K562 (cell line): Measurements from ENCODE around the gene ABT1. TPM values are rescaled to one million over a fixed set of nuclear protein-coding genes. Genes with fewer than 3 reads are reported as not detected.

Experiments
- ARHGAP35 ChIP-seq: fragments of 450-650 bp; IDR thresholded peaks from 2 replicates; pipeline ENCODE4 v1.6.1; 2018; ENCODE audit not compliant: partially characterized antibody
- HCFC1 ChIP-seq: IDR thresholded peaks from 2 replicates; pipeline ENCODE4 v1.6.1; 2012; ENCODE audit warnings: low read depth, low read length, improper control_type of control experiment
- KHSRP ChIP-seq: fragments of 450-650 bp; IDR thresholded peaks from 2 replicates; pipeline ENCODE4 v1.6.1; 2017
- MTA1 ChIP-seq: fragments of 450-650 bp; IDR thresholded peaks from 2 replicates; pipeline ENCODE4 v1.6.1; 2017; ENCODE audit warnings: borderline replicate concordance
- MYNN ChIP-seq, 2 experiments: sonication (generic); formaldehyde crosslinking in 1 of 2; IDR thresholded peaks; 2 replicates each; pipeline versions ENCODE4 v1.5.0 to v1.6.1; 2016 to 2020; ENCODE audit warnings: antibody characterized with exemption in 1 of 2, missing genetic modification reagents in 1 of 2
- NCOA6 ChIP-seq: fragments of 450-650 bp; IDR thresholded peaks from 2 replicates; pipeline ENCODE4 v1.6.1; 2017; ENCODE audit warnings: mild to moderate bottlenecking
- PCBP2 ChIP-seq: fragments of 200-400 bp; formaldehyde crosslinking; IDR thresholded peaks from 2 replicates; pipeline ENCODE4 v1.6.1; 2018; ENCODE audit warnings: low read length, low read depth, mild to moderate bottlenecking, moderate library complexity; ENCODE audit not compliant: poor library complexity, severe bottlenecking
- SIN3B ChIP-seq: fragments of 450-650 bp; IDR thresholded peaks from 2 replicates; pipeline ENCODE4 v1.6.1; 2017; ENCODE audit warnings: low read depth, mild to moderate bottlenecking, moderate library complexity
- YBX1 ChIP-seq: fragments of 450-650 bp; IDR thresholded peaks from 2 replicates; pipeline ENCODE4 v1.7.1; 2016; ENCODE audit warnings: mild to moderate bottlenecking
- ZBTB17 ChIP-seq: fragments of 450-650 bp; formaldehyde crosslinking; IDR thresholded peaks from 2 replicates; pipeline ENCODE4 v1.4.0; 2020; ENCODE audit warnings: mild to moderate bottlenecking
- ZKSCAN3 ChIP-seq: fragments of 250-450 bp; sonication (Bioruptor Pico); IDR thresholded peaks from 2 replicates; pipeline ENCODE4 v1.4.0; 2020
- ZNF146 ChIP-seq: IDR thresholded peaks from one replicate; pipeline ENCODE4 v1.6.1; 2018; ENCODE audit warnings: missing compliant biosample characterization; ENCODE audit not compliant: unreplicated experiment
- polyA plus RNA-seq, 8 experiments: library from polyadenylated mRNA; depleted of rRNA in 4 of 8; stranded (reverse) in 5 of 8; unstranded in 3 of 8; fragments of >200 nt; fragmentation: Nextera tagmentation in 2 of 8; fragmentation: Illumina TruSeq in 1 of 8; extraction: Ambion mirVana in 2 of 8; extraction: Trizol in 1 of 8; gene quantifications; 2 replicates each; pipeline versions ENCODE4 v1.2.1 to v1.2.3, GENCODE V29; 2011 to 2014; ENCODE audit warnings: inconsistent platforms in 1 of 8, missing spikeins in 1 of 8
- total RNA-seq, 7 experiments: library from RNA; depleted of rRNA in 6 of 7; stranded (reverse); fragments of >200 nt in 6 of 7; fragmentation: Illumina TruSeq in 2 of 7; extraction: Trizol in 2 of 7; gene quantifications; 2 replicates each; pipeline versions ENCODE4 v1.2.1 to v1.2.3, GENCODE V29; 2011 to 2021; ENCODE audit warnings: low replicate concordance in 1 of 7
- TF ChIP-seq, protein P1 (sequence below): fragments of 450-650 bp; IDR thresholded peaks from 2 replicates; pipeline ENCODE4 v1.6.1; 2016; ENCODE audit warnings: mild to moderate bottlenecking, moderate library complexity
- TF ChIP-seq, protein P2 (sequence below): fragments of 450-650 bp; IDR thresholded peaks from 2 replicates; pipeline ENCODE4 v1.6.1; 2018; ENCODE audit not compliant: partially characterized antibody

Gene ABT1
- total and polyA plus RNA-seq, 9 of the 15 experiments (the other 6 are each of a cell fraction or from before 2014, with no cell fraction given) = 8.8 to 52.7 (median 40.7) TPM

DNA sequence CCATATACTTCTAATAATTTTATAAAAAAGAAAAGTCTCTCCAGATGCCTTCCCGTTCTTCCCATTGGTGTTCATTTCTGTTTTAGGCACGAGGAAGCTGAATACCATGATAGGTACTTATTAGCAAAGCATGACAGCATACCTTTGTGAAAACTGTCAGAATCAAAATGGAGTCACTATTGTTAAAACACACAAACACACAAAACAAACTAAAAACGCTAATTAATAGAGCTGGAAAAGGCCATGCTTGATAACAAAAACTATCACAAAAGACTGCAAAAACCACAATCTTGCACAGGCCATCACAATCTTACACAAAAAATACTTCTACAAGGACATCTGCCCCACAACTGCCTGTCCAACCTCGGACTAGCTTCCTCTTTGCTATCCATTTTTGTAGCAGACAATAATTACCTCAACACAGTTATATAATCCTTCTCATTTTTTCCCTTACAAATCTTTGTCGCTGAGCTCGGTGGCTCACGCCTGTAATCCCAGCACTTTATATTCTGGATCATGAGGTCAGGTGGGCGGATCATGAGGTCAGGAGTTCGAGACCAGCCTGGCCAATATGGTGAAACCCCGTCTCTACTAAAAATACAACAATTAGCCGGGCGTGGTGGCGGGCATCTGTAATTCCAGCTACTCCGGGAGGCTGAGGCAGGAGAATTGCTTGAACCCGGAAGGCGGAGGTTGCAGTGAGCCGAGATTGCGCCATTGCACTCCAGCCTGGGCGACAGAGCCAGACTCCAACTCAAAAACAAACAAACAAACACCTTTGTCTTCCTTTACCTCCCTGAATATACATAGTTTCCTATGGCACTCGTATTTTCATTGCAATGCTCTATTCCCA, 3.2 kb upstream of the ABT1 start (continued):
- no peak for TF ChIP-seq MYNN (IDR thresholded peaks at IDR 0.05)
- no peak for TF ChIP-seq MYNN (CRISPR knock-in tag; IDR thresholded peaks at IDR 0.05)
- TF ChIP-seq NCOA6 = no peak
- TF ChIP-seq SIN3B = no peak
- no peak for TF ChIP-seq MTA1
- no peak for TF ChIP-seq ZNF146 (CRISPR knock-in tag)
- no peak for TF ChIP-seq ARHGAP35
- TF ChIP-seq, protein P1, sequence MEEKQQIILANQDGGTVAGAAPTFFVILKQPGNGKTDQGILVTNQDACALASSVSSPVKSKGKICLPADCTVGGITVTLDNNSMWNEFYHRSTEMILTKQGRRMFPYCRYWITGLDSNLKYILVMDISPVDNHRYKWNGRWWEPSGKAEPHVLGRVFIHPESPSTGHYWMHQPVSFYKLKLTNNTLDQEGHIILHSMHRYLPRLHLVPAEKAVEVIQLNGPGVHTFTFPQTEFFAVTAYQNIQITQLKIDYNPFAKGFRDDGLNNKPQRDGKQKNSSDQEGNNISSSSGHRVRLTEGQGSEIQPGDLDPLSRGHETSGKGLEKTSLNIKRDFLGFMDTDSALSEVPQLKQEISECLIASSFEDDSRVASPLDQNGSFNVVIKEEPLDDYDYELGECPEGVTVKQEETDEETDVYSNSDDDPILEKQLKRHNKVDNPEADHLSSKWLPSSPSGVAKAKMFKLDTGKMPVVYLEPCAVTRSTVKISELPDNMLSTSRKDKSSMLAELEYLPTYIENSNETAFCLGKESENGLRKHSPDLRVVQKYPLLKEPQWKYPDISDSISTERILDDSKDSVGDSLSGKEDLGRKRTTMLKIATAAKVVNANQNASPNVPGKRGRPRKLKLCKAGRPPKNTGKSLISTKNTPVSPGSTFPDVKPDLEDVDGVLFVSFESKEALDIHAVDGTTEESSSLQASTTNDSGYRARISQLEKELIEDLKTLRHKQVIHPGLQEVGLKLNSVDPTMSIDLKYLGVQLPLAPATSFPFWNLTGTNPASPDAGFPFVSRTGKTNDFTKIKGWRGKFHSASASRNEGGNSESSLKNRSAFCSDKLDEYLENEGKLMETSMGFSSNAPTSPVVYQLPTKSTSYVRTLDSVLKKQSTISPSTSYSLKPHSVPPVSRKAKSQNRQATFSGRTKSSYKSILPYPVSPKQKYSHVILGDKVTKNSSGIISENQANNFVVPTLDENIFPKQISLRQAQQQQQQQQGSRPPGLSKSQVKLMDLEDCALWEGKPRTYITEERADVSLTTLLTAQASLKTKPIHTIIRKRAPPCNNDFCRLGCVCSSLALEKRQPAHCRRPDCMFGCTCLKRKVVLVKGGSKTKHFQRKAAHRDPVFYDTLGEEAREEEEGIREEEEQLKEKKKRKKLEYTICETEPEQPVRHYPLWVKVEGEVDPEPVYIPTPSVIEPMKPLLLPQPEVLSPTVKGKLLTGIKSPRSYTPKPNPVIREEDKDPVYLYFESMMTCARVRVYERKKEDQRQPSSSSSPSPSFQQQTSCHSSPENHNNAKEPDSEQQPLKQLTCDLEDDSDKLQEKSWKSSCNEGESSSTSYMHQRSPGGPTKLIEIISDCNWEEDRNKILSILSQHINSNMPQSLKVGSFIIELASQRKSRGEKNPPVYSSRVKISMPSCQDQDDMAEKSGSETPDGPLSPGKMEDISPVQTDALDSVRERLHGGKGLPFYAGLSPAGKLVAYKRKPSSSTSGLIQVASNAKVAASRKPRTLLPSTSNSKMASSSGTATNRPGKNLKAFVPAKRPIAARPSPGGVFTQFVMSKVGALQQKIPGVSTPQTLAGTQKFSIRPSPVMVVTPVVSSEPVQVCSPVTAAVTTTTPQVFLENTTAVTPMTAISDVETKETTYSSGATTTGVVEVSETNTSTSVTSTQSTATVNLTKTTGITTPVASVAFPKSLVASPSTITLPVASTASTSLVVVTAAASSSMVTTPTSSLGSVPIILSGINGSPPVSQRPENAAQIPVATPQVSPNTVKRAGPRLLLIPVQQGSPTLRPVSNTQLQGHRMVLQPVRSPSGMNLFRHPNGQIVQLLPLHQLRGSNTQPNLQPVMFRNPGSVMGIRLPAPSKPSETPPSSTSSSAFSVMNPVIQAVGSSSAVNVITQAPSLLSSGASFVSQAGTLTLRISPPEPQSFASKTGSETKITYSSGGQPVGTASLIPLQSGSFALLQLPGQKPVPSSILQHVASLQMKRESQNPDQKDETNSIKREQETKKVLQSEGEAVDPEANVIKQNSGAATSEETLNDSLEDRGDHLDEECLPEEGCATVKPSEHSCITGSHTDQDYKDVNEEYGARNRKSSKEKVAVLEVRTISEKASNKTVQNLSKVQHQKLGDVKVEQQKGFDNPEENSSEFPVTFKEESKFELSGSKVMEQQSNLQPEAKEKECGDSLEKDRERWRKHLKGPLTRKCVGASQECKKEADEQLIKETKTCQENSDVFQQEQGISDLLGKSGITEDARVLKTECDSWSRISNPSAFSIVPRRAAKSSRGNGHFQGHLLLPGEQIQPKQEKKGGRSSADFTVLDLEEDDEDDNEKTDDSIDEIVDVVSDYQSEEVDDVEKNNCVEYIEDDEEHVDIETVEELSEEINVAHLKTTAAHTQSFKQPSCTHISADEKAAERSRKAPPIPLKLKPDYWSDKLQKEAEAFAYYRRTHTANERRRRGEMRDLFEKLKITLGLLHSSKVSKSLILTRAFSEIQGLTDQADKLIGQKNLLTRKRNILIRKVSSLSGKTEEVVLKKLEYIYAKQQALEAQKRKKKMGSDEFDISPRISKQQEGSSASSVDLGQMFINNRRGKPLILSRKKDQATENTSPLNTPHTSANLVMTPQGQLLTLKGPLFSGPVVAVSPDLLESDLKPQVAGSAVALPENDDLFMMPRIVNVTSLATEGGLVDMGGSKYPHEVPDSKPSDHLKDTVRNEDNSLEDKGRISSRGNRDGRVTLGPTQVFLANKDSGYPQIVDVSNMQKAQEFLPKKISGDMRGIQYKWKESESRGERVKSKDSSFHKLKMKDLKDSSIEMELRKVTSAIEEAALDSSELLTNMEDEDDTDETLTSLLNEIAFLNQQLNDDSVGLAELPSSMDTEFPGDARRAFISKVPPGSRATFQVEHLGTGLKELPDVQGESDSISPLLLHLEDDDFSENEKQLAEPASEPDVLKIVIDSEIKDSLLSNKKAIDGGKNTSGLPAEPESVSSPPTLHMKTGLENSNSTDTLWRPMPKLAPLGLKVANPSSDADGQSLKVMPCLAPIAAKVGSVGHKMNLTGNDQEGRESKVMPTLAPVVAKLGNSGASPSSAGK = no peak
- no peak for TF ChIP-seq HCFC1
- TF ChIP-seq ZBTB17 (CRISPR knock-in tag) = peak; percentile 93
- no peak for TF ChIP-seq YBX1
- TF ChIP-seq ZKSCAN3 (CRISPR knock-in tag) = no peak
- TF ChIP-seq PCBP2 = no peak
- TF ChIP-seq, protein P2, sequence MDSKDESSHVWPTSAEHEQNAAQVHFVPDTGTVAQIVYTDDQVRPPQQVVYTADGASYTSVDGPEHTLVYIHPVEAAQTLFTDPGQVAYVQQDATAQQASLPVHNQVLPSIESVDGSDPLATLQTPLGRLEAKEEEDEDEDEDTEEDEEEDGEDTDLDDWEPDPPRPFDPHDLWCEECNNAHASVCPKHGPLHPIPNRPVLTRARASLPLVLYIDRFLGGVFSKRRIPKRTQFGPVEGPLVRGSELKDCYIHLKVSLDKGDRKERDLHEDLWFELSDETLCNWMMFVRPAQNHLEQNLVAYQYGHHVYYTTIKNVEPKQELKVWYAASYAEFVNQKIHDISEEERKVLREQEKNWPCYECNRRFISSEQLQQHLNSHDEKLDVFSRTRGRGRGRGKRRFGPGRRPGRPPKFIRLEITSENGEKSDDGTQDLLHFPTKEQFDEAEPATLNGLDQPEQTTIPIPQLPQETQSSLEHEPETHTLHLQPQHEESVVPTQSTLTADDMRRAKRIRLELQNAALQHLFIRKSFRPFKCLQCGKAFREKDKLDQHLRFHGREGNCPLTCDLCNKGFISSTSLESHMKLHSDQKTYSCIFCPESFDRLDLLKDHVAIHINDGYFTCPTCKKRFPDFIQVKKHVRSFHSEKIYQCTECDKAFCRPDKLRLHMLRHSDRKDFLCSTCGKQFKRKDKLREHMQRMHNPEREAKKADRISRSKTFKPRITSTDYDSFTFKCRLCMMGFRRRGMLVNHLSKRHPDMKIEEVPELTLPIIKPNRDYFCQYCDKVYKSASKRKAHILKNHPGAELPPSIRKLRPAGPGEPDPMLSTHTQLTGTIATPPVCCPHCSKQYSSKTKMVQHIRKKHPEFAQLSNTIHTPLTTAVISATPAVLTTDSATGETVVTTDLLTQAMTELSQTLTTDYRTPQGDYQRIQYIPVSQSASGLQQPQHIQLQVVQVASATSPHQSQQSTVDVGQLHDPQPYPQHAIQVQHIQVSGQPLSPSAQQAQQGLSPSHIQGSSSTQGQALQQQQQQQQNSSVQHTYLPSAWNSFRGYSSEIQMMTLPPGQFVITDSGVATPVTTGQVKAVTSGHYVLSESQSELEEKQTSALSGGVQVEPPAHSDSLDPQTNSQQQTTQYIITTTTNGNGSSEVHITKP = no peak
- no peak for TF ChIP-seq KHSRP
